ENCODE data around the gene PNMA8C.

PNMA8C gene

DNA sequence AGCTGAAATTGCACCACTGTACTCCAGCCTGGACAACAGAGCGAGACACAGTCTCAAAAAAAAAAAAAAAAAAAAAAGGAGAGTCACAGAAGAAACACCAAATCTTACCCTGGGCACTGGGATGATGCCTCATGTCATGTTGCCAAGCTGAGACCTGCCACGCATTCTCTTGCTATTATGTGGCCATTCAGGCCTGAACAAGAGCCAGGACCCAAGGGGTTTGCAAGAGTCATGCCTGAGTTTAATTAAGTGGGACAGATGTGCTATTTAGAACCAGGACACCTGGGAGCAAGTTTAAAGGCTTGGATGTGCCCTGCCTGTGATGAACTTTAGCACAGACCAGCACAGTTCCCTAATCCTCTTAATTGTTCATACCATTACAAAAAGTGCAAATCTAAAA, 32.8 kb upstream of the PNMA8C start:
- Histone ChIP-seq H3K4me3 (ENCODE audit: low read length) (no peak overlapping the region), H3K9me3 (ENCODE audit: insufficient read depth, low read depth, low read length) (no peaks in the 10 kb centered on the region), H3K9ac (ENCODE audit: low read depth, low read length) (no peak overlapping the region), H3K4me1 (ENCODE audit: insufficient read depth, low read length) (no peaks in the 10 kb centered on the region), H3K36me3 (ENCODE audit: insufficient read depth, low read depth, low read length) (peaks cover 8% of the 10 kb centered on the region), H3K27ac (ENCODE audit: low read length) (no peak overlapping the region), H3K27me3 (ENCODE audit: insufficient read depth, low read length) (no peaks in the 10 kb centered on the region)

- Histone ChIP-seq H3K27ac (ENCODE audit: low read length) (no peak overlapping the region), H3K9me3 (ENCODE audit: insufficient read depth, low read depth, low read length) (no peaks in the 10 kb centered on the region), H3K4me3 (ENCODE audit: low read length) (no peak overlapping the region), H3K4me1 (ENCODE audit: insufficient read depth, low read length) (no peaks in the 10 kb centered on the region), H3K36me3 (ENCODE audit: insufficient read depth, low read depth, low read length) (peaks cover 2% of the 10 kb centered on the region; the same call in 1 of the 2 replicates), H3K9ac (ENCODE audit: low read depth, low read length) (no peak overlapping the region), H3K27me3 (ENCODE audit: insufficient read depth, low read length) (no peaks in the 10 kb centered on the region)
Measured at GRCh38 chr19:46460981-46461380, 32.2 kb upstream of the PNMA8C start.

DNA sequence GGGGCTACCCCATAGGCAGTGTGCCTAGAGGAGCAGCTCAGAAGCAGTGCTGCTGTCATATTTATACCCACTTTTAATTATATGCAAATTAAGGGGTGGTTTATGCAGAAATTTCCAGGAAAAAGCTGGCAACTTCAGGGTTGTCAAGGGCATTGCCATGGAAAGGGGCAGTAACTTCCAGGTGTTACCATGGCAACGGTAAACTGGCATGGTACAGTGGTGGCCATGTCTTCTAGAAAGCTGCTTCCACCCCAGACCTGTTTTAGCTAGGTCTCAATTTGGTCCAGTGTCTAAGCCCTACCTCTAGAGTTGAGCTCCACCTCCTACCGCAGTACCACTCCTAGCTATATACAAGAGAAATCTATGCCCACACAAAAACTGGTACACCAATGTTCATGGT, 31.3 kb upstream of the PNMA8C start:
- no peaks in the 10 kb centered on the region for H3K9me3 ChIP-seq (ENCODE audit: insufficient read depth, low read depth, low read length)
- no peaks in the 10 kb centered on the region for H3K36me3 ChIP-seq (ENCODE audit: insufficient read depth, low read depth, low read length)
- no peaks in the 10 kb centered on the region for H3K4me1 ChIP-seq (ENCODE audit: insufficient read depth, low read length)
- no peak overlapping the region for H3K27ac ChIP-seq (ENCODE audit: low read length)
- H3K4me3 ChIP-seq (ENCODE audit: low read length): no peak overlapping the region
- H3K9ac ChIP-seq (ENCODE audit: low read depth, low read length): no peak overlapping the region
- H3K27me3 ChIP-seq (ENCODE audit: insufficient read depth, low read length): no peaks in the 10 kb centered on the region

DNA sequence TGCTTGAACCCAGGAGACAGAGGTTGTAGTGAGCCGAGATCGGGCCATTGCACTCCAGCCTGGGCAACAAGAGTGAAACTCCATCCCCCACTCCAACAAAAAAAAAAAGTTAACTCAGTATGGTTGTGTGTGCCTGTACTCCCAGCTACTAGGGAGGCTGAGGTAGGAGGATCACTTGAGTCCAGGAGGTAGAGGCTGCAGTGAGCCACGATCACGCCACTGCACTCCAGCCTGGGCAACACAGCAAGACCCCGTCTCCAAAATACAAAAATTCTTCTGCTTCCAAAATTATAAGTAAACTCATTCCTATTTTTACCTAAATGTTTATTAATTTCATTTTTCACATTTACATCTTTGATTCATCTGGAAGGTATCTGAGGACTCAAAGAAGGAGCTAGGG, 28.2 kb upstream of the PNMA8C start:
- no peaks in the 10 kb centered on the region for H3K9me3 ChIP-seq (ENCODE audit: insufficient read depth, low read depth, low read length)
- H3K4me1 ChIP-seq (ENCODE audit: insufficient read depth, low read length): no peaks in the 10 kb centered on the region
- no peaks in the 10 kb centered on the region for H3K36me3 ChIP-seq (ENCODE audit: insufficient read depth, low read depth, low read length)
- H3K4me3 ChIP-seq (ENCODE audit: low read length): no peak overlapping the region
- no peaks in the 10 kb centered on the region for H3K27me3 ChIP-seq (ENCODE audit: insufficient read depth, low read length)
- H3K27ac ChIP-seq (ENCODE audit: low read length): no peak overlapping the region
- H3K9ac ChIP-seq (ENCODE audit: low read depth, low read length): no peak overlapping the region

DNA sequence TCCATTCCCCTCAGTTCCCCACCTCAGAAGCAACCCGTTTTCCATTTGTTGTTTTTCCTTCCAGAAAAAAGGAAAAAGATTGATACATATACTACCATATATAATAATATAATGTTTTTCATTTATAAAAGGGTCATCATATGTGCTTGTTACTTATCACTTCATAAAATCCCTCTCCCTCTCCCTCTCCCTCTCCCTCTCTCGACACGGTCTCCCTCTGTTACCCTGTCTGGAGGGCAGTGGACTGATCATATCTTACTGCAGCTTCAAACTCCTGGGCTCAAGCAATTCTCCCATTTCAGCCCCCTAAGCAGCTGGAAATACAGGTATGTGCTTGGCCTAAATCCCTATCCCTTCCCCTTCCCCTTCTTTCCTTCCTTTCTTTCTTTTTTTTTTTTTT, 25.5 kb upstream of the PNMA8C start:
- Histone ChIP-seq H3K27ac (ENCODE audit: low read length) (no peak overlapping the region), H3K4me1 (ENCODE audit: insufficient read depth, low read length) (no peaks in the 10 kb centered on the region), H3K9me3 (ENCODE audit: insufficient read depth, low read depth, low read length) (no peaks in the 10 kb centered on the region), H3K9ac (ENCODE audit: low read depth, low read length) (no peak overlapping the region), H3K27me3 (ENCODE audit: insufficient read depth, low read length) (no peaks in the 10 kb centered on the region), H3K4me3 (ENCODE audit: low read length) (no peak overlapping the region), H3K36me3 (ENCODE audit: insufficient read depth, low read depth, low read length) (no peaks in the 10 kb centered on the region)

- Histone ChIP-seq H3K27ac (ENCODE audit: low read length) (no peak overlapping the region), H3K27me3 (ENCODE audit: insufficient read depth, low read length) (no peaks in the 10 kb centered on the region), H3K4me3 (ENCODE audit: low read length) (no peak overlapping the region)
Measured at GRCh38 chr19:46453661-46454060, 24.9 kb upstream of the PNMA8C start.

GRCh38 chr19:46452186-46452585, 23.4 kb upstream of the PNMA8C start:
- no peaks in the 10 kb centered on the region for H3K4me1 ChIP-seq (ENCODE audit: insufficient read depth, low read length)
- H3K9ac ChIP-seq (ENCODE audit: low read depth, low read length): no peak overlapping the region
- no peaks in the 10 kb centered on the region for H3K36me3 ChIP-seq (ENCODE audit: insufficient read depth, low read depth, low read length)
- no peak overlapping the region for H3K4me3 ChIP-seq (ENCODE audit: low read length)
- no peaks in the 10 kb centered on the region for H3K27me3 ChIP-seq (ENCODE audit: insufficient read depth, low read length)
- no peaks in the 10 kb centered on the region for H3K9me3 ChIP-seq (ENCODE audit: insufficient read depth, low read depth, low read length)
- no peak overlapping the region for H3K27ac ChIP-seq (ENCODE audit: low read length)

More at GRCh38 chr19:46453661-46454060, 24.9 kb upstream of the PNMA8C start:
- Histone ChIP-seq H3K9me3 (ENCODE audit: insufficient read depth, low read depth, low read length) (no peaks in the 10 kb centered on the region), H3K9ac (ENCODE audit: low read depth, low read length) (no peak overlapping the region), H3K36me3 (ENCODE audit: insufficient read depth, low read depth, low read length) (no peaks in the 10 kb centered on the region), H3K4me1 (ENCODE audit: insufficient read depth, low read length) (no peaks in the 10 kb centered on the region)

GRCh38 chr19:46451352-46451751, 22.6 kb upstream of the PNMA8C start:
- Histone ChIP-seq H3K36me3 (ENCODE audit: insufficient read depth, low read depth, low read length) (no peaks in the 10 kb centered on the region), H3K27ac (ENCODE audit: low read length) (no peak overlapping the region), H3K9me3 (ENCODE audit: insufficient read depth, low read depth, low read length) (no peaks in the 10 kb centered on the region), H3K9ac (ENCODE audit: low read depth, low read length) (no peak overlapping the region), H3K27me3 (ENCODE audit: insufficient read depth, low read length) (no peaks in the 10 kb centered on the region), H3K4me3 (ENCODE audit: low read length) (no peak overlapping the region), H3K4me1 (ENCODE audit: insufficient read depth, low read length) (no peaks in the 10 kb centered on the region)

GRCh38 chr19:46450737-46451136, 22.0 kb upstream of the PNMA8C start:
- Histone ChIP-seq H3K27me3 (ENCODE audit: insufficient read depth, low read length) (no peaks in the 10 kb centered on the region), H3K9ac (ENCODE audit: low read depth, low read length) (no peak overlapping the region), H3K4me3 (ENCODE audit: low read length) (no peak overlapping the region), H3K9me3 (ENCODE audit: insufficient read depth, low read depth, low read length) (no peaks in the 10 kb centered on the region), H3K4me1 (ENCODE audit: insufficient read depth, low read length) (no peaks in the 10 kb centered on the region), H3K36me3 (ENCODE audit: insufficient read depth, low read depth, low read length) (no peaks in the 10 kb centered on the region), H3K27ac (ENCODE audit: low read length) (no peak overlapping the region)

- Histone ChIP-seq H3K4me1 (ENCODE audit: insufficient read depth, low read length) (no peaks in the 10 kb centered on the region), H3K27ac (ENCODE audit: low read length) (no peak overlapping the region), H3K4me3 (ENCODE audit: low read length) (no peak overlapping the region), H3K36me3 (ENCODE audit: insufficient read depth, low read depth, low read length) (no peaks in the 10 kb centered on the region), H3K27me3 (ENCODE audit: insufficient read depth, low read length) (no peaks in the 10 kb centered on the region), H3K9me3 (ENCODE audit: insufficient read depth, low read depth, low read length) (no peaks in the 10 kb centered on the region), H3K9ac (ENCODE audit: low read depth, low read length) (no peak overlapping the region)
Measured at GRCh38 chr19:46449228-46449627, 20.5 kb upstream of the PNMA8C start.

DNA sequence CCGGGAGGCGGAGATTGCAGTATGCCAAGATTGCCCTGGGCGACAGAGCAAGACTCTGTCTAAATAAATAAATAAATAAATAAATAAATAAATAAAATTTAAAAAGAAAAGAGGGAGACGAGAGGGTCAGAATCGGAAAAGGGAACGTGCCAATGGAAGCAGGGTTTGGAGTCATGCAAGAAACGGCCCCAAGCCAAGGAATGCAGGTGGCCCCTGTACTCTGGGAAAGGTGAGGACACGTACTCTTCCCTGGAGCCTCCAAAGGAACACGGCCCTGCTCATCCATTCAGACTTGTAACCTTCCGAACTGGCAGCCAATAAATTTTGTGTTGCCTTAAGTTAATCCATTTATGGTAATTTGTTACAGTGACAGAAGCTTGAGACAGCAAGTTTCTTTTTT, 19.9 kb upstream of the PNMA8C start:
- Histone ChIP-seq H3K36me3 (ENCODE audit: insufficient read depth, low read depth, low read length) (no peaks in the 10 kb centered on the region), H3K9me3 (ENCODE audit: insufficient read depth, low read depth, low read length) (no peaks in the 10 kb centered on the region)

DNA sequence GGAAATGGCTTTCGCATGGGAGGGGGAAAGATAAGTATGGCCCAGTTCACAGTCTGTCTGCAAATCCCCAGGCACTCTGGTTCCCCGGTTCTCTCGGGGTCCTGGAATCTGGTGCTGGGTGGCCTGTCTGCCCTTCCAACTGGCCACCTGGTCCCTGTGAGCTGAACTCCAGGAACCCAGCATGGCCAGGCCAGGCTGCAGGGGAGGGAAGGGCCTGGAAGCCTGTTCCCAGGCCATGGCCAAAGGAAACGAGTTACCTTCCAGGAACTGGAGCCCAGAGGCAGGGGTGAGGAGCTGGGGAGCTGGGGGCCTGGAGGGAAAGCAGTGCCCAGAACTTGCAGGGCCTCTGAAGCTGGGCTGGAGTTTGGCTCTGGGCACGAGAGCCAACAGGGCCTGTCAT, 19.1 kb upstream of the PNMA8C start:
- Histone ChIP-seq H3K36me3 (ENCODE audit: insufficient read depth, low read depth, low read length) (no peaks in the 10 kb centered on the region), H3K9me3 (ENCODE audit: insufficient read depth, low read depth, low read length) (no peaks in the 10 kb centered on the region), H3K27me3 (ENCODE audit: insufficient read depth, low read length) (no peaks in the 10 kb centered on the region), H3K27ac (ENCODE audit: low read length) (no peak overlapping the region), H3K9ac (ENCODE audit: low read depth, low read length) (no peak overlapping the region), H3K4me1 (ENCODE audit: insufficient read depth, low read length) (no peaks in the 10 kb centered on the region), H3K4me3 (ENCODE audit: low read length) (no peak overlapping the region)

More for the DNA sequence above, 19.9 kb upstream of the PNMA8C start:
- Histone ChIP-seq H3K27me3 (ENCODE audit: insufficient read depth, low read length) (no peaks in the 10 kb centered on the region), H3K4me3 (ENCODE audit: low read length) (no peak overlapping the region), H3K9ac (ENCODE audit: low read depth, low read length) (no peak overlapping the region), H3K4me1 (ENCODE audit: insufficient read depth, low read length) (no peaks in the 10 kb centered on the region), H3K27ac (ENCODE audit: low read length) (no peak overlapping the region)

- Histone ChIP-seq H3K9me3 (ENCODE audit: insufficient read depth, low read depth, low read length) (no peaks in the 10 kb centered on the region), H3K27me3 (ENCODE audit: insufficient read depth, low read length) (no peaks in the 10 kb centered on the region), H3K4me1 (ENCODE audit: insufficient read depth, low read length) (no peaks in the 10 kb centered on the region), H3K36me3 (ENCODE audit: insufficient read depth, low read depth, low read length) (no peaks in the 10 kb centered on the region), H3K9ac (ENCODE audit: low read depth, low read length) (no peak overlapping the region), H3K4me3 (ENCODE audit: low read length) (no peak overlapping the region), H3K27ac (ENCODE audit: low read length) (no peak overlapping the region)
Measured at GRCh38 chr19:46447006-46447405, 18.3 kb upstream of the PNMA8C start.

All from iPS-20b (cell line).